ENCODE data around the gene HPSE.

GRCh38 chr4:83308672-83309071 is 26.0 kb downstream of the HPSE start:
- TF ChIP-seq ZNF274 (IDR thresholded peaks at IDR 0.05; ENCODE audit: low read depth, low read length): no peak
- no peak for TF ChIP-seq YY1 (IDR thresholded peaks at IDR 0.05; ENCODE audit: insufficient read depth, insufficient read length)

Data from NT2/D1 (cell line).